Lung (tissue), 12 donors: ENCODE measurements around the gene DTL. TPM values are rescaled to one million over a fixed set of nuclear protein-coding genes. Genes with fewer than 3 reads are reported as not detected.

Experiments
- ATAC-seq: fragments of 200-7000 bp; cut with Tn5 transposase; one replicate; pipeline ENCODE4 v1.9.1; 2020; ENCODE audit warnings: moderate number of reproducible peaks; ENCODE audit not compliant: insufficient read depth, low FRiP score
- DNase-seq, 3 donors: peaks; one replicate each; pipeline ENCODE4 v3.0.0-alpha.2; 2013 to 2017
- H3K27ac ChIP-seq, 2 donors: one replicate each; pipeline ENCODE4 v1.5.1; 2013; ENCODE audit warnings: mild to moderate bottlenecking in 2 of 2, moderate library complexity in 2 of 2, control low read depth in 1 of 2, inconsistent platforms in 1 of 2, low read depth in 1 of 2, low read length in 1 of 2
- H3K27me3 ChIP-seq, 3 donors: one replicate each; pipeline ENCODE4 v1.5.1; 2013; ENCODE audit warnings: low read length in 2 of 3; ENCODE audit not compliant: control insufficient read depth in 3 of 3, insufficient read depth in 3 of 3
- H3K36me3 ChIP-seq, 4 donors: one replicate each; pipeline ENCODE4 v1.5.1; 2013; ENCODE audit warnings: low read length in 4 of 4, mild to moderate bottlenecking in 1 of 4, moderate library complexity in 1 of 4; ENCODE audit not compliant: control insufficient read depth in 4 of 4, insufficient read depth in 4 of 4
- H3K4me1 ChIP-seq, 5 donors: one replicate each; pipeline ENCODE4 v1.5.1; 2013; ENCODE audit warnings: low read length in 5 of 5, mild to moderate bottlenecking in 2 of 5, moderate library complexity in 1 of 5; ENCODE audit not compliant: control insufficient read depth in 5 of 5, insufficient read depth in 5 of 5
- H3K4me3 ChIP-seq: one replicate; pipeline ENCODE4 v1.5.1; 2013; ENCODE audit warnings: mild to moderate bottlenecking, control low read depth, moderate library complexity
- H3K9ac ChIP-seq, 2 donors: one replicate each; pipeline ENCODE4 v1.5.1; 2013; ENCODE audit warnings: low read length in 2 of 2, control low read depth in 1 of 2; ENCODE audit not compliant: insufficient read depth in 1 of 2
- H3K9me3 ChIP-seq, 4 donors: one replicate each; pipeline ENCODE4 v1.5.1; 2013; ENCODE audit warnings: low read length in 3 of 4, mild to moderate bottlenecking in 1 of 4, moderate library complexity in 1 of 4; ENCODE audit not compliant: control insufficient read depth in 4 of 4, insufficient read depth in 3 of 4
- CTCF ChIP-seq: IDR thresholded peaks from 2 replicates; pipeline ENCODE4 v1.5.1; 2012; ENCODE audit warnings: mild to moderate bottlenecking; ENCODE audit errors: control extremely low read depth, extremely low read depth
- WGBS, 2 donors: extraction: QIAGEN DNeasy Blood & Tissue Kit; methylation state at CpG; one replicate each; pipeline ENCODE4 v1.1.7; 2013; 5-methylcytosine and 5-hydroxymethylcytosine counted together
- polyA plus RNA-seq, 2 donors: library from polyadenylated mRNA; stranded (reverse); fragments of 200-250 nt; gene quantifications; one replicate each; pipeline ENCODE4 v1.2.1, GENCODE V29; 2013
- total RNA-seq, 2 donors: library from RNA; depleted of rRNA in 1 of 2; stranded (reverse); fragments of >200 nt in 1 of 2; gene quantifications; one replicate each; pipeline ENCODE4 v1.2.1, GENCODE V29; 2014 to 2021
- donor health status: control.
- donor health status: control.
- donor health status: Bipolar disorder and iron deficiency.
- donor health status: healthy.
- donor health status: DM: yes; HTN: yes; CAD: no.

DTL gene
- total and polyA plus RNA-seq, 4 donors = 1.1 to 27.8 (median 3.4) TPM

GRCh38 chr1:212035835-212036605 is 472 bp downstream of the DTL start:
- 0 to 1% methylated on average over 32 of the region's 32 CpGs for WGBS, 2 donors
- Histone ChIP-seq H3K27me3 (no peaks in the 10 kb centered on the region), H3K9ac (peak overlapping the region; percentile 76 to 87), H3K9me3 (no peaks in the 10 kb centered on the region), H3K4me3 (peak overlapping the region; percentile 50), H3K36me3 (no peaks in the 10 kb centered on the region), H3K27ac (peak overlapping the region; percentile 43 to 69), H3K4me1 (peaks cover 0 to 33% (median 8%) of the 10 kb centered on the region in 5 donors)
- DNase-seq = no peak
- no peak for ATAC-seq
- no peak for TF ChIP-seq CTCF

- H3K4me1 ChIP-seq = peaks cover 0 to 30% (median 8%) of the 10 kb centered on the region in 5 donors
- H3K9me3 ChIP-seq = no peaks in the 10 kb centered on the region
- WGBS, 2 donors = 54 to 64% methylated on average over 3 of the region's 3 CpGs
- H3K4me3 ChIP-seq = no peak overlapping the region
- no peak overlapping the region for H3K9ac ChIP-seq
- ATAC-seq (no peak), DNase-seq (no peak)
- no peaks in the 10 kb centered on the region for H3K27me3 ChIP-seq
- TF ChIP-seq CTCF = no peak
- H3K27ac ChIP-seq = no peak overlapping the region
- H3K36me3 ChIP-seq = no peaks in the 10 kb centered on the region
Measured at GRCh38 chr1:212037900-212038299, 2.4 kb downstream of the DTL start.

GRCh38 chr1:212039622-212040021 is 4.1 kb downstream of the DTL start:
- WGBS, 2 donors = 91 to 92% methylated on average over 2 of the region's 2 CpGs
- Histone ChIP-seq H3K27ac (no peak overlapping the region), H3K4me1 (peaks cover 0 to 19% (median 8%) of the 10 kb centered on the region in 5 donors), H3K9ac (no peak overlapping the region), H3K9me3 (no peaks in the 10 kb centered on the region), H3K36me3 (no peaks in the 10 kb centered on the region), H3K4me3 (no peak overlapping the region), H3K27me3 (no peaks in the 10 kb centered on the region)
- no peak for DNase-seq
- ATAC-seq = no peak
- TF ChIP-seq CTCF = no peak
